HL-60 (cell line): ENCODE data around the gene TANGO2.

Source experiments
- DNase-seq, 2 experiments: peaks; one replicate each; pipeline ENCODE4 v3.0.0-alpha.2; 2010 to 2020; ENCODE audit warnings: low read depth in 1 of 2, low spot score in 1 of 2
- H3K27ac ChIP-seq: fragments of 250-450 bp; sonication (Bioruptor Pico); replicated peaks from 2 replicates; pipeline ENCODE4 v1.5.1; 2020; ENCODE audit warnings: mild to moderate bottlenecking, moderate library complexity
- H3K27me3 ChIP-seq: fragments of 250-450 bp; sonication (Bioruptor Pico); 2 replicates; pipeline ENCODE4 v1.5.1; 2021; ENCODE audit warnings: mild to moderate bottlenecking, moderate library complexity; ENCODE audit not compliant: insufficient read depth, poor library complexity, severe bottlenecking
- H3K4me3 ChIP-seq: replicated peaks from 2 replicates; pipeline ENCODE4 v1.5.1; 2011; ENCODE audit warnings: mild to moderate bottlenecking, control low read depth, low read length; ENCODE audit not compliant: insufficient read depth
- CTCF ChIP-seq: IDR thresholded peaks from one replicate; pipeline ENCODE4 v1.5.1; 2011; ENCODE audit warnings: low read length, control low read depth, inconsistent platforms; ENCODE audit not compliant: insufficient read depth
- GABPA ChIP-seq: IDR thresholded peaks from 2 replicates; pipeline ENCODE4 v1.6.1; 2012; ENCODE audit warnings: low read depth
- POLR2AphosphoS5 ChIP-seq: IDR thresholded peaks from 2 replicates; pipeline ENCODE4 v1.6.1; 2012; ENCODE audit warnings: low read depth
- REST ChIP-seq: IDR thresholded peaks from 2 replicates; pipeline ENCODE4 v1.6.1; 2012; ENCODE audit warnings: low read depth; ENCODE audit not compliant: insufficient replicate concordance
- SPI1 ChIP-seq: IDR thresholded peaks from 2 replicates; pipeline ENCODE4 v1.6.1; 2012; ENCODE audit warnings: low read depth, mild to moderate bottlenecking, borderline replicate concordance

Gene TANGO2

GRCh38 chr22:20032407-20032991 is 11.6 kb downstream of the TANGO2 start:
- no peak overlapping the region for H3K4me3 ChIP-seq
- no peaks in the 10 kb centered on the region for H3K27me3 ChIP-seq
- TF ChIP-seq REST (no peak), GABPA (no peak), POLR2AphosphoS5 (no peak), SPI1 (no peak), CTCF (no peak)
- no peak overlapping the region for H3K27ac ChIP-seq
- DNase-seq = no peak

- Histone ChIP-seq H3K27ac (no peak overlapping the region), H3K27me3 (no peaks in the 10 kb centered on the region), H3K4me3 (no peak overlapping the region)
- TF ChIP-seq CTCF = no peak
- TF ChIP-seq GABPA = no peak
- no peak for TF ChIP-seq REST
- no peak for TF ChIP-seq POLR2AphosphoS5
- no peak for TF ChIP-seq SPI1
- no peak for DNase-seq
Observed at GRCh38 chr22:20033045-20033706, 12.3 kb downstream of the TANGO2 start.

DNA sequence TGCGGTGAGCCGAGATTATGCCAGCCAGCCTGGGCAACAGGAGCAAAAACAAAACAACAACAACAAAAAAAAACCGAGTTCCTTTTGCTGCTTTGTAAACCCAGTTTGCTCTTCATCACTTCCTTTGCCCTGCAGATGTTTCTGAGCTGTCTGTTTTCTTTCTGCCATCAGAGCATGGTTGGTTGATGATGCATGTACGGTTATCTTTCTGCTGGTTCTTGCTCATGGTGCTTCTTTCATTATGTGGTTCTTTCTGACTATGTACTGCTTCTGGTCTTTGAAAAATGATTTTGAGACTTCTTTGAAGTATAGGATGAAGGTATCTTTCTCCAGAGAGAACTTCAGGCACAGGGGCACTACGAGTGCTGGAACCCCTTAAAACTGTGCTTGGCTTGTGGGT is 13.2 kb downstream of the TANGO2 start:
- Histone ChIP-seq H3K27me3 (no peaks in the 10 kb centered on the region), H3K4me3 (no peak overlapping the region), H3K27ac (no peak overlapping the region)
- no peak for DNase-seq
- TF ChIP-seq POLR2AphosphoS5 = no peak
- no peak for TF ChIP-seq CTCF
- TF ChIP-seq SPI1 = no peak
- TF ChIP-seq GABPA = no peak
- no peak for TF ChIP-seq REST
